PFSK-1 (cell line): ENCODE measurements around the gene WDR44.

ENCODE experiments used
- FOXP2 ChIP-seq: optimal IDR thresholded peaks from 2 replicates; pipeline ENCODE3; 2011; ENCODE audit warnings: borderline replicate concordance, control low read depth, inconsistent platforms; ENCODE audit not compliant: insufficient read depth; ENCODE audit errors: extremely low read length, extremely low read depth
- POLR2AphosphoS5 ChIP-seq: IDR thresholded peaks from 2 replicates; pipeline ENCODE4 v1.6.1; 2012; ENCODE audit warnings: low read depth, mild to moderate bottlenecking, control low read depth, low read length, moderate library complexity
- SIN3A ChIP-seq: IDR thresholded peaks from 2 replicates; pipeline ENCODE4 v1.6.1; 2012; ENCODE audit warnings: mild to moderate bottlenecking, low read length, moderate library complexity, borderline replicate concordance; ENCODE audit not compliant: insufficient read depth
- TAF1 ChIP-seq: IDR thresholded peaks from 2 replicates; pipeline ENCODE4 v1.6.1; 2012; ENCODE audit warnings: low read length, control low read depth, borderline replicate concordance; ENCODE audit not compliant: insufficient read depth
- TF ChIP-seq, protein P1 (sequence below), 2 experiments: IDR thresholded peaks; 2 replicates each; pipeline versions ENCODE4 v1.6.1 to v1.8.0; 2011 to 2012; ENCODE audit warnings: low read depth in 2 of 2, low read length in 2 of 2, control low read depth in 1 of 2, inconsistent platforms in 1 of 2, mild to moderate bottlenecking in 1 of 2, moderate library complexity in 1 of 2; ENCODE audit not compliant: insufficient read depth in 1 of 2

Gene WDR44

DNA sequence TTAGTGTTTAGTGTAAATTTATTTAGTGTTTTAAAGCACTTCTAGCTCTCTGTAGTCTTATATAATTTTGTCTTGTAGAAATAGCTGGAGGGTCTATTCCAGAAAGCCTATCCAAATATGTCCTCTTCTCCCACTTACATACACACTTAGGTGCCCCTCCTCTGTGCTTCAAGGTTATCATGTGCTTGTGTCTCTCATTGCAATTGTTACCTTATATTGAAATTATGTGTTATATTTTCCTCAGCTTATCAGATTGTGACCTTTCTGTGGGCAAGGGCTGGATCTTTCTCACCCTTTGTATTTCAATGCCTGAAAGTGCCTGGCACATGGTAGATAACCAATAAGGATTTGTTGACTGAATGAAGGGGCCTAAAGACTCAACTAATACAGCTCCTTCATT, 18.4 kb downstream of the WDR44 start:
- TF ChIP-seq FOXP2 (no peak), SIN3A (no peak), POLR2AphosphoS5 (no peak), TAF1 (no peak)
- TF ChIP-seq, protein P1, sequence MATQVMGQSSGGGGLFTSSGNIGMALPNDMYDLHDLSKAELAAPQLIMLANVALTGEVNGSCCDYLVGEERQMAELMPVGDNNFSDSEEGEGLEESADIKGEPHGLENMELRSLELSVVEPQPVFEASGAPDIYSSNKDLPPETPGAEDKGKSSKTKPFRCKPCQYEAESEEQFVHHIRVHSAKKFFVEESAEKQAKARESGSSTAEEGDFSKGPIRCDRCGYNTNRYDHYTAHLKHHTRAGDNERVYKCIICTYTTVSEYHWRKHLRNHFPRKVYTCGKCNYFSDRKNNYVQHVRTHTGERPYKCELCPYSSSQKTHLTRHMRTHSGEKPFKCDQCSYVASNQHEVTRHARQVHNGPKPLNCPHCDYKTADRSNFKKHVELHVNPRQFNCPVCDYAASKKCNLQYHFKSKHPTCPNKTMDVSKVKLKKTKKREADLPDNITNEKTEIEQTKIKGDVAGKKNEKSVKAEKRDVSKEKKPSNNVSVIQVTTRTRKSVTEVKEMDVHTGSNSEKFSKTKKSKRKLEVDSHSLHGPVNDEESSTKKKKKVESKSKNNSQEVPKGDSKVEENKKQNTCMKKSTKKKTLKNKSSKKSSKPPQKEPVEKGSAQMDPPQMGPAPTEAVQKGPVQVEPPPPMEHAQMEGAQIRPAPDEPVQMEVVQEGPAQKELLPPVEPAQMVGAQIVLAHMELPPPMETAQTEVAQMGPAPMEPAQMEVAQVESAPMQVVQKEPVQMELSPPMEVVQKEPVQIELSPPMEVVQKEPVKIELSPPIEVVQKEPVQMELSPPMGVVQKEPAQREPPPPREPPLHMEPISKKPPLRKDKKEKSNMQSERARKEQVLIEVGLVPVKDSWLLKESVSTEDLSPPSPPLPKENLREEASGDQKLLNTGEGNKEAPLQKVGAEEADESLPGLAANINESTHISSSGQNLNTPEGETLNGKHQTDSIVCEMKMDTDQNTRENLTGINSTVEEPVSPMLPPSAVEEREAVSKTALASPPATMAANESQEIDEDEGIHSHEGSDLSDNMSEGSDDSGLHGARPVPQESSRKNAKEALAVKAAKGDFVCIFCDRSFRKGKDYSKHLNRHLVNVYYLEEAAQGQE (IDR thresholded peaks at IDR 0.05; ENCODE audit: insufficient read depth in 1 of 2, low read depth in 2 of 2, low read length in 2 of 2), result no peak

DNA sequence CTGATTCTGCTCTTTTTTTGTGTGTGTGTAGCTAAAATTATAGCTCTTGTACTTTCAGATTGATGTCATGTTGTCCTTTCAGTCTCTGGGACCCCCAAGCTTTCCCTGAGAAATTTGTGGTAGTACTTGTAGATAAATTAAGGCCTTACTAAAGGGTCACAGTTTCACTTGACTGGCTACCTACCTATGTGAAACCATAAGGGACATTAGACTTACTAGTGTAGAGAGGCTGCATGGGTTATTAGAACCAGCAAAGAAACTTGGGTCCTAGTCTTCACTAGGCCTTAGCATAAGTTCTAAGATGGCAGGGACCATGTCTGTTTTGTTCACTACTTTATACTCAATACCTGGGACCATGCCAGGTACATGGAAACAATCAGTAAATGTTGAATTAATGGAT, 21.4 kb downstream of the WDR44 start:
- TF ChIP-seq, protein P1 (IDR thresholded peaks at IDR 0.05; ENCODE audit: insufficient read depth in 1 of 2, low read depth in 2 of 2, low read length in 2 of 2), result no peak
- no peak for TF ChIP-seq POLR2AphosphoS5
- no peak for TF ChIP-seq TAF1
- TF ChIP-seq SIN3A, result no peak
- no peak for TF ChIP-seq FOXP2

DNA sequence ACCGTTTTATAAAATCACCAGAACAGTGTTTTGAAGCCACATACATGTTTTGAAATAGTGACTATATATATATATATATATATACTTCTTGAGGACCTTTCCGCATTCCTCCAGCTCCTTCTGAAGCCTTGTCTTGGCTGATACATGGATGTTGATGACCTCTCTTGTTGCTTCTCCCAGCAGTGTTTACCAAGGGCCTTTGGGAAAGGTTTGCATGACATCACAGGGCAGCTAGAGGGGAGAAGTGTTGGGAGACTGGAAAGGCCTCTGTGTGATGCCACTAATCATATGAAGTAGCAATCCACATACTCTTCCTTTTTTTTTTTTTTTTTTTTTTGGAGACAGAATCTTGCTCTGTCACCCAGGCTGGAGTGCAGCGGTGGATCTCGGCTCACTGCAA, 22.5 kb downstream of the WDR44 start:
- no peak for TF ChIP-seq POLR2AphosphoS5
- no peak for TF ChIP-seq TAF1
- TF ChIP-seq SIN3A, result no peak
- no peak for TF ChIP-seq FOXP2
- TF ChIP-seq, protein P1 (IDR thresholded peaks at IDR 0.05; ENCODE audit: insufficient read depth in 1 of 2, low read depth in 2 of 2, low read length in 2 of 2), result no peak

DNA sequence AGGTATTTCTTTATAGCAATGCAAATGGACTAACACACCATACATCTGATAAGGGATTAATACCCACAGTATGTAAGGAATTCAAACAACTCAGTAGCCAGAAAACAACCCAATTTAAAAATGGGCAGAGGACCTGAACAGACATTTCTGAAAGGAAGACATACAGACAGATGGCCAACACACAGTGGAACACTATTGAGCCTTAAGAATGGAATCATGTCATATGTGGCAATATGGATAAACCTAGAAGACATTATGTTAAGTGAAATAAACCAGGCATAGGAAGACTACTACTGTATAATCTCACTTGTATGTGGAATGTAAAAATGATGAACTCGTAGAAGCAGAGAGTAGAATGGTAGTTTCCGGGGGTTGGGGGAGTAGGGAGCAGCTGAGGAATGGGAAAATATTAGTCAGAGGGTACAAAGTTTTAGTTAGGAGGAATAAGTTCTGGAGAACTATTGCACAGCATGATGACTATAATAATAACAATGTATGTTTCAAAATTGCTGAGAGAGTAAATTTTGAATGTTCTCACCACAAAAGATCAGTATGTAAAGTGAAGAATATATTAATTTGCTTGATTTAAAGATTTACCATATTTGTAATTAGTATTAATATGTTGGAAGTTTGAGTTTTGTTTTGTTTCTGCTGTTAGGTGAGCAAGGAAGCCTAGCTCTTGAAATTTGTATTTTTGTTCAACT, 25.2 kb downstream of the WDR44 start:
- TF ChIP-seq SIN3A (no peak), TAF1 (no peak), FOXP2 (no peak), POLR2AphosphoS5 (no peak)
- TF ChIP-seq, protein P1 (IDR thresholded peaks at IDR 0.05; ENCODE audit: insufficient read depth in 1 of 2, low read depth in 2 of 2, low read length in 2 of 2), result no peak

DNA sequence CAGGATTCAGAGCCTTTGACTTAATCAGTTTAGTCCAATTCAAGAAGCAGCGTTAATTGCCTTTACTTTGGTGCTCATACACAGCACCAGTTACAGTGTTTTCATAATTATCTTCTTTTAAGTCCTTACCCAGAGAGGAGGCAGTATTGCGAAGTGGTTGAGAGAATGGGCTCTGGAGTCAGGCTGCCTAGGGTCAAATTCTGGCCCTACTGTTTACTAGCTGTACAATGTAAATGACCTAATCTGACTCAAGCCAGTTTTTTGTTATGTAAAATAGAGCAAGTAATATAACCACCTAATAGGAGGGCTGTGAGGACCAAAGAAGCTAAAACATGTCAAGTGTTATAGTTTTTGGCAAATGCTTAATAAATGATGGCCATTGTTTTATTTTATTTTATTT, 27.6 kb downstream of the WDR44 start:
- TF ChIP-seq POLR2AphosphoS5 (no peak), TAF1 (no peak), FOXP2 (no peak), SIN3A (no peak)
- TF ChIP-seq, protein P1 (IDR thresholded peaks at IDR 0.05; ENCODE audit: insufficient read depth in 1 of 2, low read depth in 2 of 2, low read length in 2 of 2), result no peak
